Cardiac fibroblast (primary cell): Measurements from ENCODE around the gene CRIP1.

Experiments
- DNase-seq, 2 donors: peaks; one replicate each; pipeline versions ENCODE4 v3.0.0 to v3.0.0-alpha.2; 2010; ENCODE audit warnings: low read depth in 2 of 2
- H3K4me3 ChIP-seq, 2 donors: replicated peaks in 1 of 2; 1 replicate in 1 of 2; 2 replicates in 1 of 2; pipeline ENCODE4 v1.5.1; 2011; ENCODE audit warnings: low read depth in 2 of 2, low read length in 2 of 2, mild to moderate bottlenecking in 2 of 2, moderate library complexity in 1 of 2
- CTCF ChIP-seq: IDR thresholded peaks from one replicate; pipeline ENCODE4 v1.5.1; 2011; ENCODE audit warnings: low read depth, mild to moderate bottlenecking, low read length, inconsistent platforms

Gene CRIP1

GRCh38 chr14:105466531-105467248, 20.0 kb upstream of the CRIP1 start:
- no peak for TF ChIP-seq CTCF
- no peak for DNase-seq
- no peak overlapping the region for H3K4me3 ChIP-seq

GRCh38 chr14:105467249-105467941, 19.3 kb upstream of the CRIP1 start:
- no peak for TF ChIP-seq CTCF
- DNase-seq = no peak
- no peak overlapping the region for H3K4me3 ChIP-seq

GRCh38 chr14:105467942-105468471, 18.7 kb upstream of the CRIP1 start:
- no peak for TF ChIP-seq CTCF
- DNase-seq = no peak
- no peak overlapping the region for H3K4me3 ChIP-seq

DNA sequence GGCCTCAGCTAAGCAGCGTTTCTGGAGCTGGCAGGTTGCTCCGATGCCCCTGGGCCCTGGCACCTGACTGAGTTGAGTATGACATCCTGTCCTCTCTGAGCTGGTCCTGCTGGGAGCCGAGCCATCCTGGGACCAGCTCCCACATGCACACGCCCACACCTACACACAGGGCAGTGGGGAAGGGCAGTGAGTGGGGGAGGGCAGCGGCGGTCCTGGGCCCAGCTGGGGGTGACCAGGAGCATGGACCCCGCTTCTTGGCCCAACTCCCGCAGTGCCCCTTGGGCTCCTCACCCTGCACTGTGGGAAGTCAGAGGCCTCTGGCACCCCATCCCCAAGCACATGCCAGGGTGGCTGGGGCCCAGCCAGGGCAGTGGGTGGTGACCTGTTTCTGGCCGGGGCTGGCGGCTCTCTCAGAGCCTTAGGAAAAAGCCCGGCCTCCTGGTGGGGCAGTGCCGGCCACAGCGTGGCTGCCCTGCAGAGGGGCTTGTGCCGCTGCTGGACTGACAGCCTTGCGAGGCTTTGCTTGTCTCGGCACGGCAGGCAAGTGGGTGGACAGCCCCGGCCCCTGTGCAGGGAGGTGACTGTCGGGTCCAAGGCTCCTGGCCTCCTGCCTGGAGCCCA, 18.0 kb upstream of the CRIP1 start:
- H3K4me3 ChIP-seq = no peak overlapping the region
- no peak for DNase-seq
- TF ChIP-seq CTCF = no peak

DNA sequence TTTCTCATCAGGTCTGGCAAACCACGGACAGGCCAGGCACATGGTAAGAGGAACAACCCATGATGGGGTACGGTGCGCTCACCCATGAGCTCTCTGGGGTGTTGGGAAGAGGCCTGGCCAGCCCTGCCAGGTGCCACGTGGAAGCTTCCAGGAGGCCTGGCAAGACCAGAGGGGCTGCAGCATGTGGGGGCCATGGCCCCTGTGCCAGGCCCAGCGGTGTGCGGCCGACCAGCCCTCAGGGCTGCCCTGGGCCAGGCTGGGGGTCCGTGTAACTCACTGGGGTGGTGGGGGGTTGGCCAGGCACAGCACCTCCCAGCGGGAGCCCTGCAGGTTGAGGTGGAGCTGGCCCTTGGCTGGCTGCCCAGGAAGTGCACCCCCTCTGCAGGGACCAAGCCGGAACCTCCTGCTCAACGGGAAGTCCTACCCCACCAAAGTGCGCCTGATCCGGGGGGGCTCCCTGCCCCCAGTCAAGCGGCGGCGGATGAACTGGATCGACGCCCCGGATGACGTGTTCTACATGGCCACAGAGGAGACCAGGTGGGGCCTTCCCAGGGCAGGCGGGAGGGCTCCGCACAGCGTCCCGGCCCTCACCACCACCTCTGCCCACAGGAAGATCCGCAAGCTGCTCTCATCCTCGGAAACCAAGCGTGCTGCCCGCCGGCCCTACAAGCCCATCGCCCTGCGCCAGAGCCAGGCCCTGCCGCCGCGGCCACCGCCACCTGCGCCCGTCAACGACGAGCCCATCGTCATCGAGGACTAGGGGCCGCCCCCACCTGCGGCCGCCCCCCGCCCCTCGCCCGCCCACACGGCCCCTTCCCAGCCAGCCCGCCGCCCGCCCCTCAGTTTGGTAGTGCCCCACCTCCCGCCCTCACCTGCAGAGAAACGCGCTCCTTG, 17.0 kb upstream of the CRIP1 start:
- TF ChIP-seq CTCF = no peak
- DNase-seq = no peak
- no peak overlapping the region for H3K4me3 ChIP-seq
